Posterior vena cava (tissue), 2 donors: ENCODE data around the gene RBM8A. TPM values are rescaled to one million over a fixed set of nuclear protein-coding genes. Genes with fewer than 3 reads are reported as not detected.
"Not testable (repeated sequence)": the region's sequence is repeated elsewhere in the genome, so short reads cannot be mapped to it uniquely, and the experiment has no call there.

Experiments
- DNase-seq: peaks from one replicate; pipeline ENCODE4 v3.0.0-alpha.2; 2020; ENCODE audit warnings: low spot score
- intact Hi-C, 2 donors: fragments of 100-400 bp; cut with DNase I; formaldehyde crosslinking; loops; one replicate each; pipeline versions ENCODE4 v1.14.1 to v1.14.2; 2022 to 2023
- total RNA-seq, 2 donors: library from RNA; stranded (reverse); fragmentation: NEBNext Ultra II Directional; extraction: Animal tissue kit (Norgen Biotek cat#: 25700); gene quantifications; one replicate each; pipeline ENCODE4 v1.2.1, GENCODE V29; 2021
- donor health status: DM: yes; HTN: yes; CAD: no.
- donor health status: DM: yes; HTN: yes; CAD: no.

The RBM8A gene
- total RNA-seq, 2 donors from 2014 or later: 81.0 to 83.3 TPM

DNA sequence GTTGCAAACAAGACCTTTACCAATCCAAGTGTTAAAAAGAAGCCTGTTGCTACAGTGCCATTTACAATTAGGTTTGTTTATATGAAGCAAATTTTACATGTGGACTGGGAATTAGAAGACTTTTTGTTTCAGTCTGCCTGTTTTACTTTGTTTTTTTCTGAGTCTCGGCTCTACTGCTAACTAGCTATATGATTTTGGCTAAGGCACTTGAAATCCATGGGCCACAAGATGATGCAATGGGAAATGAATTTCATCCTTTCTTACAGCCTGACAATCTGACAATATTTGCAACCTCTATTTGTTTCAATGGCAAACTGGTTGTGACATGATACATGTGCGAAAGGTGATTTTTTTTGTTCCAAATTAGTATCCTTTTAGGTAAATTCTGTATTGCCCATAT is 5.0 kb downstream of the RBM8A start:
- DNase-seq: no peak
- intact Hi-C loops: no loop called here

DNA sequence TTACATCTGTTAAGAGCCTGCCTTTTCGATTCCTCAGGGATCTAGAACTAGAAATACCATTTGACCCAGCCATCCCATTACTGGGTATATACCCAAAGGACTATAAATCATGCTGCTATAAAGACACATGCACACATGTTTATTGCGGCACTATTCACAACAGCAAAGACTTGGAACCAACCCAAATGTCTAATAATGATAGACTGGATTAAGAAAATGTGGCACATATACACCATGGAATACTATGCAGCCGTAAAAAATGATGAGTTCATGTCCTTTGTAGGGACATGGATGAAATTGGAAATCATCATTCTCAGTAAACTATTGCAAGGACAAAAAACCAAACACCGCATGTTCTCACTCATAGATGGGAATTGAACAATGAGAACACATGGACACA is 7.0 kb downstream of the RBM8A start:
- DNase-seq, intact Hi-C loops: not testable (repeated sequence)

DNA sequence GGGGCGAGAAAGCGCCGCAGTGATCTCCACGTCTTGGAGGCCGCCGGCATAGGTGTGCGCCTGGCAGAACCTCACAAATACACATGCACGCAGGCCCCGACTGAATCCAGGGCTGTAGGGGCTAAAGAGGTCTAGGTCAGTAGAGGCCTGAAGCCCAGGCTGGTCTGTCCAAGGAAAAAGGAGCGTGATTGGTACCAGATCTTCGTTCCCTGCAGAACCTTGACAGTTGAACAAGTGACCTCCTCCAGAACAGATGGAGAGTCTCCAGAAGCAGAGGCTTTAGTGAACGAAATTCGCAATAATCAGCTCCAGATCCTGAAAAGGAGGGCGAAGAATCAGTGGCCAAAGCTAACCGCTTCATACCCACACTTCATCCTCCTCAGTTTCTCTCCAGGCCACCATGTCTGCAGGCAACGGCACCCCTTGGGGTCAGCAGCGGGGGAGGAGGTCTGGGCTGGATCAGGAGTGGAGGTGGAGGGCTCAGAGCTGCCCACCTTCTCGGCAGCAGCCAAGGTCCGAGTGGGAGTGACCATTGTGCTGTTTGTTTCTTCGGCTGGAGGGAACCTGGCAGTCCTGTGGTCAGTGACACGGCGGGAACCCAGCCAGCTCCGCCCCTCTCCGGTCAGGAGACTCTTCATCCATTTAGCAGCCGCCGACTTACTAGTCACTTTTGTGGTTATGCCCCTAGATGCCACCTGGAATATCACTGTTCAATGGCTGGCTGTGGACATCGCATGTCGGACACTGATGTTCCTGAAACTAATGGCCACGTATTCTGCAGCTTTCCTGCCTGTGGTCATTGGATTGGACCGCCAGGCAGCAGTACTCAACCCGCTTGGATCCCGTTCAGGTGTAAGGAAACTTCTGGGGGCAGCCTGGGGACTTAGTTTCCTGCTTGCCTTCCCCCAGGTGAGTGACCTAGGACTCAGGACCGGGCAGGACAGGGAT is 8.0 kb downstream of the RBM8A start:
- DNase-seq: peak; percentile 86
- intact Hi-C loops: loop anchor here in 1 of 2 donors (5.0 to 10.0 kb wide), 2 partner anchors 43 to 64 kb away; partner anchors contain the start of genes ANKRD34A, PIAS3 and POLR3GL

- DNase-seq: peak; percentile 96
- intact Hi-C loops: loop anchor here in 1 of 2 donors (5.0 to 10.0 kb wide), 2 partner anchors 44 to 64 kb away; partner anchors contain the start of genes ANKRD34A, PIAS3 and POLR3GL
Observed at GRCh38 chr1:145918144-145918991, 8.9 kb downstream of the RBM8A start, which contains the start of gene PEX11B. PEX11B (minus strand) TSS chr1:145918717; CDS start chr1:145918688, 29 bp downstream.

- intact Hi-C loops: loop anchor here in 1 of 2 donors (5.0 to 10.0 kb wide), 2 partner anchors 45 to 63 kb away; partner anchors contain the start of genes ANKRD34A, PIAS3 and POLR3GL
Observed at GRCh38 chr1:145917595-145917994, 9.7 kb downstream of the RBM8A start.

DNA sequence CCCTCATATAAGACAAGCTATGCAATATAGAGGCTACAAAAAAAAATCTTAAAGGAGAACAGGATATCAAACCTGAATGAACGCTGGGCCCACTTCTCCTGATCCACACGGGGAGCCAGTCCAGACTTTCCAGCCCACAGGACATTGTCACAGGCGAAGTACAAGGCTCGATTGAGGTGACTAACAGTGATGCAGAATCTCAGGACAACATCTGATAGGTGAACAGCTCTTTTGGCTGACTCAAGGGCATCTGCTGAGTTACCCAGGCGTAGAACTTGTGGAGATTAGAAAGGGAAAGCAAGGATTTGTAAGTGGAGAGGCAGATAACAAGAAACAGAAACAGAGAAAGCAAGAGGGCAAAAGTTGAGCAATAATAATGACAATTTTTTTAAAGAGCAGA is 10.5 kb downstream of the RBM8A start:
- no peak for DNase-seq
- intact Hi-C loops: loop anchor here in 1 of 2 donors (5.0 to 10.0 kb wide), 2 partner anchors 46 to 62 kb away; partner anchors contain the start of genes ANKRD34A, PIAS3 and POLR3GL

More at GRCh38 chr1:145917595-145917994, 9.7 kb downstream of the RBM8A start:
- no peak for DNase-seq

- intact Hi-C loops: loop anchor here in 1 of 2 donors (10.0 kb wide), 1 partner anchor 57 kb away; the partner anchor contains the start of gene PIAS3
- DNase-seq: no peak
Observed at GRCh38 chr1:145912128-145912641, 15.1 kb downstream of the RBM8A start.

DNA sequence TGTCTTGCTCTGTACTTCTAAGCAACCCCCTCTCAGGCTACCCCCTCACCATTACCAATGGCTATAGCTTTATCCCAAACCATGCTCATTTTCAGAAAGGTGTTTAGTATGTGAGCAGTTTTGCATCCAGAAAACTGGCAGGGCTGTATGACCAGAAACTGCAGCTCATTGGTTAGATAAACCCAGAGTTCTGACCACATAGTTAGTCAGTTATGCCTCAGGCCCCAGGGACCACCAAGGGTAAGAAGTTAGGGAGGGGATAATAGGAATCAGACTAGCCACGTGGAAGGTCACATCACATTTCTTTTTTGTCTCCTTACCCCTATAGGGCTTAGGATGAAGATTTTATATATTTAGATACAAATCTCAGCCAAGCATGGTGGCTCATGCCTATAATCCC is 18.6 kb downstream of the RBM8A start:
- intact Hi-C loops: no loop called here
- DNase-seq: no peak

DNA sequence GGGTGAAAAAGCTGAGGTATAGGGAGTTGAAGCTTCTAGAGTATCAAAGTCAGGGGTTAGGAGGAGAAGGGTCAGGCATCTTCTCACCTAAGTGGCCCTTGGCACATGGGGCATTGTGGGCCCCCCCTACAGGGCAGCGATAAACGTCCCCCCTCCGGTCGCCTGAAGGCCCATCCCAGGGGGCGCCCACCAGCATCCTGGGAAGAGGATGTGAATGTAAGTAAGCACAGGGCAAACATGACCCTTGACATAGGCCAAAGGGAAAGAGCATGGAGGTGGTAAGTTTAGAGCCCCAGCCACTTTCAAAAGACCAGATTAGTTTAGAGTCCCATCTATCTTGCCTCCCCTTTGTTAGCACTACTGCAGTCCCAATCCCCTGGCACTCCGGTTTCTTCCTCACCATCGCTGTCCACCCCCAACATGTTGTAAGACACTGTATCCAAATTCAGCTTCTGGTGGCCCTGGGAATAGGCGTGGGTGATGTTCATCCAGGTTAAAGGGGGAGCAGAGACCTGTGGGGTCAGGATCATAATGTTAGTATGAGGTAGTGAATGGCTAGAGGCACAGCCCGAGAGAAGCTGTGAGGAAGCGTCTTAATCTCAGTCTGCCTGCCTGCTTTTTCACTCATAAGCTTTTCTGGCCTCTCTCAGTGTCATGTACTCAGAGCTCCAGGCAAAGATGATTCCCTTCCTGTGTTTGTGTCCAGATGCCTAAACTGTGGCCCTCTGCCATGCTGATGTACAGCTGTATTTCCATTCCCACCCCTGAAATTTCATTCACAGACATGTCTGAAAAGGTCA is 20.1 kb downstream of the RBM8A start:
- intact Hi-C loops: no loop called here
- peak; percentile 52 for DNase-seq

DNA sequence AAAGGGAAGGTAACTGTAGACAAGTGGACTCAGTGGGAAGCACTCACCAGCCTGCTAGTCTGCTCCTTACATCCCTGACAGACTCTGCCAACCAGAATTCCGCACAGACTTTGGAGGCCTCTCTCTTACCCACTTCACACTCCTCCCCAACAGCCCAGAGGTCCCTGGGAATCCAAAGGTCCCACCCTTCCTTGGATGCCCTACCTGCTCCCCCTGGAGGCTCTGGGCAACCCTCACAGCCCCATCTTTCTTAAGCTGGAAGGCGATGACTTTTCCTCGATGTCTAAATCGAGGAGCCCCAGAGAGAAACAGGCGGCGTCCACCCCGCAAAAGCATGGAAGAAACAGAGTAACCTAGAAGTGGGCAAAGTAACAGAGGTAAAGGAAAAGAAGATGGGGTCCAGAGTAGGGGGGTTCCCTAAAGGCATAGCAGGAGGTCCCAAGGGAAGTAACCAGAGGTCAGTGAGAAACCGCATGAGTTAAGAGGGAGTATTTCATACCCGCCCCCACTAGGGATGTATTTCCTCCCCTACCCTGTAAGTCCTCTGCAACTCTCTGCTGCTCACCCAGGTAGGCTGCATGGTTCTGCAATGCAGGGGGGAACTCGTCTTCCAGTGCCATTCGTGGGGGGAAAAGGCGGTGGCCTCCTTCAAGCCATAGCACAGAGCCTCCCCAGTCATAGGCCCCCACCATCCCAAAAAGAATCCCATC is 25.8 kb downstream of the RBM8A start:
- no peak for DNase-seq
- intact Hi-C loops: no loop called here

- no peak for DNase-seq
- intact Hi-C loops: no loop called here
Observed at GRCh38 chr1:145898756-145899155, 28.5 kb downstream of the RBM8A start.

DNA sequence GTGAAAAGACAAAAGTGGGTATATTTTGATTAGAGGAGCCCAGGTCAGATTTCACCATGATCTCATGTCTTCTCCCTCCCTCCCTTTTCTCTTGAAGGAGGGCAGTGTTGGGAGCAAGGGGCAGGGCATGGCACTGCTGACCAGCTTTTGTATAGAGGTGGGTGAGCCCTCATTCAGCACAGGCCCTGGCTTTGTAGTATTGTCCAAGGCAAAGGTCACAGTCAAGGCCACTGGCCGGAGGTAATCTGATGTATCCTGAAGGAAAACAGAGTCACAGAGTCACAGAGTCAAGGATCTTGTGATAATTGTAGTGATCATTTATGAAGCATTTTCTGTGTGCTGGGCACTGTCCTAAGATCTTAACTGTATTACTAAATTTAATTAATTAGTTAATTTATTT is 29.3 kb downstream of the RBM8A start:
- intact Hi-C loops: no loop called here

DNA sequence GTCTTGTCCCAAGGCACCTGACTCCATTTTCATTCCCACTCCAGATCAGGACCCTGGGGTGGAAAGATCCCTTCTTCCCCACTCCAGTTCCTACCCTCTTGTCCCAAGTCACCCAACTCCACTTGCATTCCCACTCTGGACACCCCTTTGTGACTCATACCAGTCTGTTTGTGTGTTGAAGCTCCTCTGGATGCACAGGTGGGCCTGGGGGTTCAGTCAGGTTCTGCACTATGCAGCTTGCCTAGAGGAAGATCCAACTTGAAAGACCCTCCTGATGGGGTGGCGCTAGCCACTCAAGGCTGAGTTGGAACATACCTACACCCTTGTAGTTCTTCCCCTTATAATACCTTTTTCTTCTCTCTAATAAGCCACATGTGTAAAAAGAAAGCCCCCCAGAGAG is 31.8 kb downstream of the RBM8A start:
- DNase-seq: no peak
- intact Hi-C loops: no loop called here

More for the DNA sequence above, 29.3 kb downstream of the RBM8A start:
- no peak for DNase-seq

DNA sequence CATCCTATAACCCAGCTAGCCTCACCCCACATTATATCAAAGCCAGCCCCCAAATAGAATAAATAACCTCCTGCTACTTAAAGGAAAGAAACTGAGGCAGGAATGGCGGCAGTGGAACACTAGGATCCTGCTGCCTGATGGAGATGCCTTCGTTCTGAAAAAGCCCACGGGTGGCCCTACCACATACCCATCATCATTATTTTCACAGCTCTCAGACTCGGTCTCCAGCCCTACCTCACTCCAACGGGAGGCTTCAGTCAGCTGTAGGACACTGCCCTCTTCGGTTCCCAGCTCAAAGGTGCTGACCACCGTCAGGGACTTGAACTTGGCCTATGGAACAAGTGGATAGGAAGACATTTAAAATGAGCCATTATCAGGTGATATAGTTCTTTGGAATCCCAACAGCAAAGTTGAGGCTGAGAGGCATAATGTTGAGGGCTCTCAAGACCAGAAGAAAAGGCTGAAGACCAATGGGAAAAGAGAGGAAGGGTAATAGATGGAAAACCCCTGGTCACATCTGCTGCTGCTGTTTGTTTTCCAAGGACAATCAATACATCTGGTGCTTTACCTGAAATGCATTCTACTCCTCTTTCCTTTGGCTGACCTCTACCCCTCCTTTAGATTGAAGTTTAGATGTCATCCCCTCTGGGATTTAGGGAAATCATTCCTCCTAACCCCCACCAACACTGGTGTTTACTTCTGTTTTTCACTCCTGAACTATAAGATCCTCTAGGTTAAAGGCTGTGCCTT is 33.8 kb downstream of the RBM8A start:
- no peak for DNase-seq
- intact Hi-C loops: no loop called here

DNA sequence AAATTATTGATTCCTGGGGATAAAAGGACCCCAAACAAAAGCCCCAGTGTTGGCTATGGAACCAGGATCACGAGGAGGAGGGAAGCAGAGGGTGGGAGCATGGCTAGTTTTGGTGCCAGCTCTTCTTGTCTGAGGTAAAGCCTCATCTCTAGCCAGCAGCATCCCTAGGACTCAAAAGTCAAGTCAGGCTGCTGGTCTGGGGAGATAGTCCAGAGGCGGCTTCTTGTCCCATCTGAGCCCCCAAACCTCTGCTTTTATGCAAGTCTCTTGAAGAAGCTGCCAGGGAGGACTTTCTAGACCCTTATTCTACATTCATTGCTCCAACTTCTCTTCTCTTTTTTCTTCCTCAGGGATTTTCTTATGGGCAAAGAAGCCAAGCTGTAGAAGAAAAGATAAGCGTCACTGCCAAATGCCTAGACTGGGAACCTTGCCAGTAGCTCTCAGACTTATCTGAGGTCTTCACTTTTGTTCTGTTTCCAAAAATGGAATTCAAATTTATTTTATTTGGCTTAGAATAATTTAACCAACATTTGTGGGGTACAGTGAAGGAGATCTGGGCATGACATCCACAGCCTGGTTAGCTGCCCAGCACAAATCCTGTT is 34.7 kb downstream of the RBM8A start:
- no peak for DNase-seq
- intact Hi-C loops: no loop called here

- peak; percentile 95 for DNase-seq
- intact Hi-C loops: no loop called here
Observed at GRCh38 chr1:145891587-145892485, 35.4 kb downstream of the RBM8A start.
